Measurements from ENCODE around the gene ERN1.

GRCh38 chr17:64129515-64129764 lies 504 bp downstream of the ERN1 start:
- no peak for TF ChIP-seq TEAD4 (CRISPR knock-in tag; IDR thresholded peaks at IDR 0.05)
- no peak for TF ChIP-seq CTCF (IDR thresholded peaks at IDR 0.05)
- TF ChIP-seq CREM (CRISPR knock-in tag; IDR thresholded peaks at IDR 0.05): no peak
- TF ChIP-seq ZNF416 (CRISPR knock-in tag; IDR thresholded peaks at IDR 0.05): no peak

Measured in WTC11 (cell line).